GM12892 (cell line): Measurements from ENCODE around the gene TEX38.

ENCODE experiments used
- POLR2A ChIP-seq: IDR thresholded peaks from 2 replicates; pipeline ENCODE4 v1.6.1; 2011; ENCODE audit warnings: low read depth, low read length, control low read depth
- POLR2AphosphoS5 ChIP-seq: IDR thresholded peaks from 2 replicates; pipeline ENCODE4 v1.6.1; 2011; ENCODE audit warnings: low read depth, low read length, control low read depth
- TAF1 ChIP-seq: IDR thresholded peaks from 2 replicates; pipeline ENCODE4 v1.6.1; 2011; ENCODE audit warnings: low read depth, mild to moderate bottlenecking, control low read depth, low read length, borderline replicate concordance

- TF ChIP-seq POLR2AphosphoS5, result no peak
- no peak for TF ChIP-seq POLR2A
- TF ChIP-seq TAF1, result no peak
Measured at GRCh38 chr1:46665983-46666382, 5.7 kb upstream of the TEX38 start.
